NOMO-1 treated with dmso at 0.1 percent for 144 hours (cell line): ENCODE data around the gene ZKSCAN8.

ENCODE experiments used
- DNase-seq: peaks from one replicate; lab custom pipeline; 2025; ENCODE audit not compliant: unreplicated experiment; lab: John Stamatoyannopoulos, UW

Gene ZKSCAN8

DNA sequence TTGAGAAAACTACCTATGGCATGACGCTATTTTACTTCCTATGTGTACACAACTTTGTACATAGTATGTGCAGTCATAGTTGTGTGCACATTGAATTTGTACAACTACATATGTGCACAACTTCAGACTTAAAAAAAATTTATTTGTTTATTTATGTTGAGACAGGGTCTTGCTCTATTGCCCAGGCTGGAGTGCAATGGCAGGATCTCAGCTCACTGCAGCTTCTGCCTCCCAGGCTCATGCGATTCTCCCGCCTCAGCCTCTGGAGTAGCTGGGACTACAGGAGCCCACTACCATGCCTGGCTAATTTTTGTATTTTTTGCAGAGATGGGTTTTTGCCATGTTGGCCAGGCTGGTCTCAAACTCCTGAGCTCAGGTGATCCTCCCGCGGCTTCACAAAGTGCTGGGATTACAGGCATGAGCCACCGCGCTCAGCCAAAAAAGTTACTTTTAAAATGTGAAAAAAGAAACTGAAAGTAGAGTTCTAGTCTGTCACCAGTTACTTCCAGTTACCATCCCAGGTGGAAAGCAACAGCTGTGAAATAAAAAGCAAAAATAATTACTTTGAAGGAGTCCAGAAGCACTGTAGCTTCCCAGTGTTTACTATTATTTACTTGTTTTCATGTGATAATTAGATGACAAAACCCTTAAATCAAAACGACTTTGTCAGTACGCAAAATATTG lies 1.7 kb upstream of the ZKSCAN8 start:
- no peak for DNase-seq

DNA sequence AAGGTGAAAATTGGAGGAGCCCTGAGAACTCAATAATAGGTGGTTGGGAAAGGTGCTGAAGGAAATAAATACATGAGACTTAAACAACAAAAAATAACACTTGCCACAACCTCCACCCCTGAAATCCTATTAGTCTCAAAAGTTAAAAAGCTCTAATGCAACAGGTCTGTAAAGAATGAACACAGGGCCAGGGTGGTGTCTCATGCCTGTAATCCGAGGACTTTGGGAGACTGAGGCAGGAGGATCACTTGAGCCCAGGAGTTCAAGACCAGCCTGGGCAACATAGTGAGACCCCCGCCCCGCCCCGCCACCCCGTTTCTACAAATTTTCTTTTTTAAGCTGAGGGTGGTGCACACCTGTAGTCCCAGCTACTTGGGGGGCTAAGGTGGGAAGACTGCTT lies 1.1 kb upstream of the ZKSCAN8 start:
- no peak for DNase-seq

DNA sequence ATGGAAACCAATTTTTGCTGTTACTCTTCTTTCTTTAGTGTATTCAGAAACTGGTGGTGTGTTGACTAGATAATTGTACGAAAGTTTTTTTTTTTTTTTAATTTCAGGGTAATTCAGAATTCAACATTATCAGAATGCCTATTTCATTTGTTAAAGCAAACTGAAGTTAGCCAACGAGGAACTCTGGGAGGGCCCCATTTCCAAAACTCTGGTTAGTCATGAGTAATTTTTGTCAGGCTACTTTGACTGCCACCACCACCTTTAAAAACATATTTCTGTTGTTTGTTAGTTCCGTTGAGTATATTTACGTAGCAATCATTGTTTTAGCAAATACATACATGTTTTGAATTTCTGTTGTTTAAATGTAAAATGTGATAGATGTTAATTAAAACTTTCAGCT lies 763 bp downstream of the ZKSCAN8 start:
- no peak for DNase-seq

DNA sequence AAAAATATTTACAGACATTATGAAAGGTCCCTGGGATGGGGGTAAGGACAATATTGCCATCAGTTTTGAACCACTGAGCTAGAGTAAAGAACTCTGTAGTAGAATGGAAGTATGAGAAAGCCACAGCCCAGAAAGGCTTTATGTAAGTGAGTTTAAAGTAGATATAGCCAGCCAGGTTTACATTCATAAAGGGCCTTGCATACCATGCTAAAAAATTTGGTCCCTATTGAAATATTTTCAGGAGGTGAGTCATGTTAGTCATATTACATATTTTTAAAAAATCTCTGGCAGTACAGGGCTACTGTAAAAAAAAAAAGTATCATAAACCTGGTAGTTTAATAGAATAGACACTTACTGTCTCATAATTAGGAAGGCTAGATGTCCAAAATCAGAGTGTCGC lies 3.5 kb downstream of the ZKSCAN8 start:
- no peak for DNase-seq

- no peak for DNase-seq
Observed at GRCh38 chr6:28152531-28152930, 10.8 kb downstream of the ZKSCAN8 start.

GRCh38 chr6:28153546-28153945 lies 11.9 kb downstream of the ZKSCAN8 start:
- DNase-seq, result no peak

- no peak for DNase-seq
Observed at GRCh38 chr6:28154357-28154756, 12.7 kb downstream of the ZKSCAN8 start.

- no peak for DNase-seq
Observed at GRCh38 chr6:28158318-28158717, 16.6 kb downstream of the ZKSCAN8 start.

- no peak for DNase-seq
Observed at GRCh38 chr6:28159029-28159607, 17.4 kb downstream of the ZKSCAN8 start.

- DNase-seq, result no peak
Observed at GRCh38 chr6:28160233-28160632, 18.6 kb downstream of the ZKSCAN8 start.

DNA sequence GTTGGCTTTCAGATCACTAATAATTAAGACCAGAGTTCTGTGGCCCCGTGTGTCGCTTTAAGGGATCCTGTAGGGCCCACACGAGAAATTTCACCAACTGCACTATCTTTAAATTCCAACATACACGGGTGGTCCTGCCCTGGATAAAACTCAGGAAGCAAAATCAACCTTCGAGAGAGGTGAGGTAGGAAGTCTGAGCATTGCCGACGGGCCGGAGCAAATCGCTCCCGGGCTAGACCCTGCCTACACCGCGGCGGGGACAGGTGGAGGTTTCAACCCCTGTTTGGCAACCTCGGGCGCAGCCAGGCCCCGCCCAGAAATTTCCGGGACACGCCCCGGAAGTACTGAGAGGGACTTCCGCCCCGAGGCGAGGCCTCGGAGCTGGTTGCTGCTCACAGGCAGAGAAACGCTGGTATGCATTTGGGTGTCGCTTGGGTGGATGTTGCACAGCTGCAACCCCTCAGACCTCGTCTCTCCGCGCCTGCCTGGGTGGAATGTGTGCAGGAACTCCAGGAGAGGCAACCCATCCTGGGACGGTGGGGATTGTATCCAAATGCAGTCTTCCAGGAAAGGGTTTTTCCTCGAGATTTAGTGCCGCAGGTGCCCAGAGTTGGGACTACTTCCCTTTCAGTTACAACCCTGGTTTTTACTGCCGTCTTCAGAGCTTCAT lies 19.9 kb downstream of the ZKSCAN8 start:
- peak; percentile 25 for DNase-seq

DNA sequence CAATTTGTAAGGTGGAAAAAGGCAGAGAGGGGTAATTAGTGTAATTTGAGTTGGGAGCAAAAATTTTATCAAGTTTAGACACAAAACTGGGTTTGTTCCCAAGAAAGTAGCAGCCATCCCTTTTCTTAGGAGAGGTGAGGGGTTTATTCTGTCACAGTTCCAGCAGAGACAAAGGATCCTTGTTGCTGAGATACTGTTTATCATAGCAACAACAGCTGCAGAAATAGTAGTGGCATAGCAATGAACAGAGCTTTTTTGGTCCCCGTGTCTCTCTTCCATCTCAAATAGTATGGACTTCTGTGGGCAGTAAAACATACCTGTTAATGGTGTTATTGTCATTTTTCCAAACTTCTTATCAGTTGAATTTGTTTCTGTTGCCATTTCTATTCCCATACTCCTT lies 23.9 kb downstream of the ZKSCAN8 start:
- DNase-seq, result no peak

DNA sequence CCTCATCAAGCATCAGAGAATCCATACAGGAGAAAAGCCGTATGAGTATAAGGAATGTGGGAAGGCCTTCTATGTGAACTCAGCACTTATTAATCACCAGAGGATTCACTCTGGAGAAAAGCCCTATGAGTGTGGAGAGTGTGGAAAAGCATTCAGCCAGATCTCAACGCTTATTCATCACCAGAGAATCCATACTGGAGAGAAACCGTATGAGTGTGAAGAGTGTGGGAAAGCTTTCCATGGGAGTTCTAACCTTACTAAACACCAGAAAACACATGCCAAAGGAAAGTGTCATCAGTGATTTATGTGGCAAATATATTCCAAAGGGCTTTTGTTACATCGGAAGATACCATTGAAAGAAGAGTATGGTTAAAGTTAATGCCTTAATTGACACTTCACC lies 25.4 kb downstream of the ZKSCAN8 start:
- no peak for DNase-seq

DNA sequence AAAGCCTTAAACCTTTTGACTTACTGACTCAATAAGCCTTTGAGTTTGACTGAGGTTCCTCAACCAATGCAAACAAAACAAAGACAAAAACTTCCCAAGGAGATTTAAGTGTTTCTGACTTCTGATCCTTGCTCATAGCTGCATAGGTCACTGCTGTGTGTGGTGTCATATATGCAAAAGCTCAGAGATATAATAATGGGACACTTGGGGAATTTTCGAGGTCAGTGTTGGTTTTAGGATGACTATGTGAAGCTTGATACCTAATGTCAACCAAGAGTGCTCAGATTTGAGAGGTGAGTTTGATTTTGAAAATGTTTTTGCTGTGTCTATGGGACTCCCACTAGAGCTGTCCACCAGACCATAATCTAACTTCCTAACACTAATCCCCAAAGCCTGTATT lies 26.2 kb downstream of the ZKSCAN8 start:
- no peak for DNase-seq

GRCh38 chr6:28171271-28171670 lies 29.6 kb downstream of the ZKSCAN8 start:
- DNase-seq, result no peak

GRCh38 chr6:28172006-28172405 lies 30.3 kb downstream of the ZKSCAN8 start:
- DNase-seq, result no peak

GRCh38 chr6:28176373-28176772 lies 34.7 kb downstream of the ZKSCAN8 start:
- no peak for DNase-seq

GRCh38 chr6:28182255-28182654 lies 40.6 kb downstream of the ZKSCAN8 start:
- no peak for DNase-seq

DNA sequence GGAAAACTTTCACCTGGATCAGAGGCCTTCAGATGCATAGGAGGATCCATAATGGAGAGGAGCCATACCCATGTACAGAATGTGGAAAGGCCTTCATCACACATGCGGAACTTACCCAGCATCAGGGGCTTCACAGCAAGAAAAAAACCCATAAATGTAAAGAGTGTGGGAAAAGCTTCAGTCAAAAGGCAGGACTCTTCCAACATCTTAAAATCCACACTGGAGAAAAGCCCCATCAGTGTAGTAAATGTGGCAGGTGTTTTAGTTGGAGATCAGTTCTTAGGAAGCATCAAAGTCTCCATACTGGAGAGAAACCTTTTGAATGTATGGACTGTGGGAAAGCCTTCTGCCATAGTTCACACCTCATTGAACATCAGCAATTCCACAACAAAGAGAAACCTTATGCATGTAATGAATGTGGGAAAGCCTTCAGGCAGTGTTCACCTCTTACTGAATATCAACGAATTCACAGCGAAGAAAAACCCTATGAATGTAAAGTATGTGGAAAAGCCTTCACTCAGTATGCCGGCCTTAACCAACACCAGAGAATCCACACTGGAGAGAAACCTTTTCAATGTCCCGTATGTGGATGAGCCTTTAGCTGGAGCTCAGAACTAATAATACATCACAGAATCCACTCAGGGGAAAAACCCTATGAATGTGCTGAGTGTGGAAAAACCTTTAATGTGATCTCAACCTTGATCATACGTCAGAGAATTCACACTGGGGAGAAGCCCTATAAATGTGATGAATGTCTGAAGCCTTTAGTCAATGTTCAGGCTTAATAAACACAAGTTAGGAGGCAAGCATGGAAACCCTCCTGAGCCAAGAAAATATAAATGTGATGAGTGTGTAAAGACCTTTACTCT lies 46.7 kb downstream of the ZKSCAN8 start:
- DNase-seq, result no peak

DNA sequence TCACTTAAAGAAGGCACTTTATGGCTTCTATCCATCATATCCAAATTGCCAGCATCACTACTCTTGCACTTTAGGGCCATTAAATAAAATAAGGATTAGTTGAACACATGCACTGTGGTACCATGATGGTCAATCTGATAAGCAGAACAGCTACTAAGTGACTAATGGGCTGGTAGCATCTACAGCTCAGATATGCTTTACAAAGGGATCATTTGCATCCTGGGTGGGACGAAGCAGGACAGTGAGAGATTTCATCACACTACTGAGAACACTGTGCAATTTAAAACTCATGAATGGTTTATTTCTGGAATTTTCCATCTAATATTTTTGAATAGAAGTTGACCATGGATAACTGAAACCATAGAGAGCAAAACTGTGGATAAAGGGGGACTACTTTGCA lies 58.3 kb downstream of the ZKSCAN8 start:
- DNase-seq, result no peak

GRCh38 chr6:28203201-28203600 lies 61.5 kb downstream of the ZKSCAN8 start:
- DNase-seq, result no peak

DNA sequence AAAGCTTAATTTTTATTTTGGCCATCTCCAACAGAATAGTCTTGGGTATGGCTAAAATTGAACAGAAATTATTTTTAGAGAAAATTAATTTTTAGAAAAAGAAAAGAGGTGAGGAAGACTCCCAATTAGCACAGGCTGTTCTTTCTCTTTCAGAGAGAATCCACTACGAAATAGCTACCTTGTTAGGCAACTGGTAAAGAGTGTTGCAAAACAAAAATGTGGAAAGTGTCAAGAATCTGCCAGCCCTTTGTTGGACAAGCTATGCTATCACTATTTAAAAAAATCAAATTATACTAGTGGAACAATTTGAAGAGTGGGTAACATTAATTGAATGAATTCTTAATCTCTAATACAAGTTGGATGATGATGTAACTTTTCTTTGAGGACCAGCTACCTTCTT lies 64.2 kb downstream of the ZKSCAN8 start:
- no peak for DNase-seq
